ENCODE results near the gene RAB4B. TPM values are rescaled to one million over a fixed set of nuclear protein-coding genes. Genes with fewer than 3 reads are reported as not detected.

Gene RAB4B
- total and polyA plus RNA-seq, 2 of the 13 experiments (the other 11 are each of a cell fraction or from before 2014, with no cell fraction given), result 3.3 to 5.4 TPM

DNA sequence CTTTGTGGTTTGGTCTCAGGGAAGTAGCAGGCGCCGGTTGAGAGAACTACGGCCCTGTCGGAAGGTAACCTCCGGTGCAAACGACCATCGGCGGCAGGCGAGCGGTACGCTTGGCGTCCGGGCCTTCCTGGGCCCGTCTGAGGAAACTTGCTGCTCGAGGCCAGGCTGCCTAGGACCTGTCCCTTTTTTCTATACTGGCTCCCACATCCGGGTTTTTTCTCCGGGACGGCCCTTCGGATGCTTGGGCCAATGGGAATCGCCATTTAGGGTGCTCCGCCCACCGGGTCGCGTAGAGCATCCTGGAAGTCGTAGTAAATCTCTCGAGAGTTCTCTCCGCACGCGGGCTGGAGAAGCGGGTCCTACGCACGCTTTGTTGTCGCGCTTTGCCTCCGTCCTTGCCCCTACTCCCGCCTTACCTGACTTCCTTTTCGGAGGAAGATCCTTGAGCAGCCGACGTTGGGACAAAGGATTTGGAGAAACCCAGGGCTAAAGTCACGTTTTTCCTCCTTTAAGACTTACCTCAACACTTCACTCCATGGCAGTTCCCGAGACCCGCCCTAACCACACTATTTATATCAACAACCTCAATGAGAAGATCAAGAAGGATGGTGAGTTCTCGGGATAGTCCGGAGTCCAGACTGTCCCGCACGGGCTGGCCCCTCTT, 27.0 kb upstream of the RAB4B start, which contains the start of gene SNRPA (continued):
- TF ChIP-seq ELK4 (CRISPR knock-in tag; IDR thresholded peaks at IDR 0.05; ENCODE audit: borderline replicate concordance) (no peak), TRIM24 (CRISPR knock-in tag; IDR thresholded peaks at IDR 0.05) (no peak), ZNF225 (CRISPR knock-in tag; IDR thresholded peaks at IDR 0.05) (no peak), ZNF563 (CRISPR knock-in tag; IDR thresholded peaks at IDR 0.05) (no peak), ZC3H13 (CRISPR knock-in tag; IDR thresholded peaks at IDR 0.05) (no peak), EEA1 (CRISPR knock-in tag; IDR thresholded peaks at IDR 0.05; ENCODE audit: borderline replicate concordance) (peak; percentile 76; the same call in 1 of the 2 replicates), ARNTL (CRISPR knock-in tag; IDR thresholded peaks at IDR 0.05) (no peak), PCBP1 (IDR thresholded peaks at IDR 0.05; ENCODE audit: borderline replicate concordance, low read depth, low read length) (no peak), TBL1XR1 (IDR thresholded peaks at IDR 0.05; ENCODE audit: borderline replicate concordance, low read length, partially characterized antibody) (no peak), ZNF614 (CRISPR knock-in tag; IDR thresholded peaks at IDR 0.05; ENCODE audit: borderline replicate concordance) (no peak; the same call in 1 of the 2 replicates), ZNF607 (CRISPR knock-in tag; IDR thresholded peaks at IDR 0.05; ENCODE audit: borderline replicate concordance) (peak; percentile 63; the same call in 1 of the 2 replicates), ZNF337 (CRISPR knock-in tag; IDR thresholded peaks at IDR 0.05; ENCODE audit: borderline replicate concordance, low read depth) (no peak), ZSCAN22 (CRISPR knock-in tag; IDR thresholded peaks at IDR 0.05) (no peak), ZNF264 (CRISPR knock-in tag; IDR thresholded peaks at IDR 0.05) (no peak), POGZ (CRISPR knock-in tag; IDR thresholded peaks at IDR 0.05) (no peak), ZNF121 (CRISPR knock-in tag; IDR thresholded peaks at IDR 0.05) (no peak), RBAK (CRISPR knock-in tag; IDR thresholded peaks at IDR 0.05) (no peak), XRCC5 (optimal IDR thresholded peaks at IDR 0.05; ENCODE audit: low read length) (no peak), RCOR2 (CRISPR knock-in tag; IDR thresholded peaks at IDR 0.05) (no peak), TBX2 (CRISPR knock-in tag; IDR thresholded peaks at IDR 0.05; ENCODE audit: borderline replicate concordance) (no peak), SOX5 (CRISPR knock-in tag; IDR thresholded peaks at IDR 0.05; ENCODE audit: borderline replicate concordance) (no peak), NR2F2 (IDR thresholded peaks at IDR 0.05; ENCODE audit: borderline replicate concordance, low read depth) (no peak; the same call in 1 of the 2 replicates)
- TF ChIP-seq, protein P1, sequence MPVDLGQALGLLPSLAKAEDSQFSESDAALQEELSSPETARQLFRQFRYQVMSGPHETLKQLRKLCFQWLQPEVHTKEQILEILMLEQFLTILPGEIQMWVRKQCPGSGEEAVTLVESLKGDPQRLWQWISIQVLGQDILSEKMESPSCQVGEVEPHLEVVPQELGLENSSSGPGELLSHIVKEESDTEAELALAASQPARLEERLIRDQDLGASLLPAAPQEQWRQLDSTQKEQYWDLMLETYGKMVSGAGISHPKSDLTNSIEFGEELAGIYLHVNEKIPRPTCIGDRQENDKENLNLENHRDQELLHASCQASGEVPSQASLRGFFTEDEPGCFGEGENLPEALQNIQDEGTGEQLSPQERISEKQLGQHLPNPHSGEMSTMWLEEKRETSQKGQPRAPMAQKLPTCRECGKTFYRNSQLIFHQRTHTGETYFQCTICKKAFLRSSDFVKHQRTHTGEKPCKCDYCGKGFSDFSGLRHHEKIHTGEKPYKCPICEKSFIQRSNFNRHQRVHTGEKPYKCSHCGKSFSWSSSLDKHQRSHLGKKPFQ (CRISPR knock-in tag; IDR thresholded peaks at IDR 0.05; ENCODE audit: insufficient replicate concordance), result no peak
- TF ChIP-seq, protein P2, sequence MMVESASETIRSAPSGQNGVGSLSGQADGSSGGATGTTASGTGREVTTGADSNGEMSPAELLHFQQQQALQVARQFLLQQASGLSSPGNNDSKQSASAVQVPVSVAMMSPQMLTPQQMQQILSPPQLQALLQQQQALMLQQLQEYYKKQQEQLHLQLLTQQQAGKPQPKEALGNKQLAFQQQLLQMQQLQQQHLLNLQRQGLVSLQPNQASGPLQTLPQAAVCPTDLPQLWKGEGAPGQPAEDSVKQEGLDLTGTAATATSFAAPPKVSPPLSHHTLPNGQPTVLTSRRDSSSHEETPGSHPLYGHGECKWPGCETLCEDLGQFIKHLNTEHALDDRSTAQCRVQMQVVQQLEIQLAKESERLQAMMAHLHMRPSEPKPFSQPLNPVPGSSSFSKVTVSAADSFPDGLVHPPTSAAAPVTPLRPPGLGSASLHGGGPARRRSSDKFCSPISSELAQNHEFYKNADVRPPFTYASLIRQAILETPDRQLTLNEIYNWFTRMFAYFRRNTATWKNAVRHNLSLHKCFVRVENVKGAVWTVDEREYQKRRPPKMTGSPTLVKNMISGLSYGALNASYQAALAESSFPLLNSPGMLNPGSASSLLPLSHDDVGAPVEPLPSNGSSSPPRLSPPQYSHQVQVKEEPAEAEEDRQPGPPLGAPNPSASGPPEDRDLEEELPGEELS (CRISPR knock-in tag; IDR thresholded peaks at IDR 0.05), result no peak
- TF ChIP-seq, protein P3, sequence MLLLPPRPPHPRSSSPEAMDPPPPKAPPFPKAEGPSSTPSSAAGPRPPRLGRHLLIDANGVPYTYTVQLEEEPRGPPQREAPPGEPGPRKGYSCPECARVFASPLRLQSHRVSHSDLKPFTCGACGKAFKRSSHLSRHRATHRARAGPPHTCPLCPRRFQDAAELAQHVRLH (CRISPR knock-in tag; IDR thresholded peaks at IDR 0.05; ENCODE audit: borderline replicate concordance, low read depth), result 0 out of 2 replicates have a peak, but pooled peaks have one; percentile 27
